Memory B cell (primary cell): Measurements from ENCODE around the gene UCN.
"Not testable (repeated sequence)": the region's sequence is repeated elsewhere in the genome, so short reads cannot be mapped to it uniquely, and the experiment has no call there.

Experiments
- ATAC-seq: fragments of 150-1000 bp; cut with Tn5 transposase; 2 replicates; pipeline ENCODE4 v1.10.0; 2021; ENCODE audit warnings: low read depth, mild to moderate bottlenecking, moderate library complexity
- DNase-seq, 2 donors: peaks; one replicate each; pipeline ENCODE4 v3.0.0; 2022; ENCODE audit warnings: low spot score in 2 of 2
- H3K27ac Mint-ChIP-seq: one replicate; pipeline ENCODE4 v1.8.0; 2022; ENCODE audit warnings: mild to moderate bottlenecking, moderate library complexity, mixed read lengths
- H3K27me3 Mint-ChIP-seq: one replicate; pipeline ENCODE4 v1.8.0; 2022; ENCODE audit warnings: mixed read lengths
- H3K36me3 Mint-ChIP-seq: one replicate; pipeline ENCODE4 v1.8.0; 2022; ENCODE audit warnings: mild to moderate bottlenecking, mixed read lengths
- H3K4me1 Mint-ChIP-seq: one replicate; pipeline ENCODE4 v1.8.0; 2022; ENCODE audit warnings: mixed read lengths
- H3K4me3 Mint-ChIP-seq: one replicate; pipeline ENCODE4 v1.8.0; 2022; ENCODE audit warnings: mild to moderate bottlenecking, moderate library complexity, mixed read lengths
- H3K9me3 Mint-ChIP-seq: one replicate; pipeline ENCODE4 v1.8.0; 2022; ENCODE audit warnings: mixed read lengths

Gene UCN, protein sequence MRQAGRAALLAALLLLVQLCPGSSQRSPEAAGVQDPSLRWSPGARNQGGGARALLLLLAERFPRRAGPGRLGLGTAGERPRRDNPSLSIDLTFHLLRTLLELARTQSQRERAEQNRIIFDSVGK

DNA sequence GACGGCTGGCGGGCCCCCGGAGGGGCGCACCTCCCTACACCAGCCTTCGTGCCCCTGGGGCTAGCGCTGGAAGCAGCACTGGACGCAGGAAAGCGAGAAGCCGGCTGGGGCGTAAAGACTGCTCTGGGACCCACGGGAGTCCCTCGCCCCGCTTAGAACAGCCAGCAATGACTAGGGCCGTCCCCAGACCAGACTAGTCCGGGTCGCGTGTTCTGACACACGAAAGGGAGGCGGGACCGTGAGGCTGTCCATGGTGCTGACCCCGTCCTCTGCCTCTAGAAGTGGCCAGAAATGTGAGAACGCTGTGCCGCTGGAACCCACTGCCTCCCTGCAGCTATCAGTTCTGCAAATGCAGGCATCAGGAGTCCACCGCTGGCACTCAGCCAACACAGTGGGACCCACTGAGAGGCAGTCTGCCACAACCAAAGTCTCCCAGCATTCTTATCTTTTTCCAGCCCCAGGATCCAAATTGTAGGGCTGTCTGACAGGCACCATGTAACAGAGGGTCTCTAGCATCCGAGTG, at the start of gene UCN:
TSS of gene UCN (minus strand) at position 87 of the 523 bp plus-strand sequence. CDS start 550 bp downstream, outside the sequence.
- Mint-ChIP-seq H3K9me3 (no peaks in the 10 kb centered on the region), H3K27me3 (peaks cover 4% of the 10 kb centered on the region), H3K4me1 (peaks cover 3% of the 10 kb centered on the region), H3K4me3 (peak within 1 kb of the TSS; percentile 35), H3K36me3 (peaks cover 22% of the 10 kb centered on the region), H3K27ac (no peak within 1 kb of the TSS)
- DNase-seq (no peak), ATAC-seq (no peak)

DNA sequence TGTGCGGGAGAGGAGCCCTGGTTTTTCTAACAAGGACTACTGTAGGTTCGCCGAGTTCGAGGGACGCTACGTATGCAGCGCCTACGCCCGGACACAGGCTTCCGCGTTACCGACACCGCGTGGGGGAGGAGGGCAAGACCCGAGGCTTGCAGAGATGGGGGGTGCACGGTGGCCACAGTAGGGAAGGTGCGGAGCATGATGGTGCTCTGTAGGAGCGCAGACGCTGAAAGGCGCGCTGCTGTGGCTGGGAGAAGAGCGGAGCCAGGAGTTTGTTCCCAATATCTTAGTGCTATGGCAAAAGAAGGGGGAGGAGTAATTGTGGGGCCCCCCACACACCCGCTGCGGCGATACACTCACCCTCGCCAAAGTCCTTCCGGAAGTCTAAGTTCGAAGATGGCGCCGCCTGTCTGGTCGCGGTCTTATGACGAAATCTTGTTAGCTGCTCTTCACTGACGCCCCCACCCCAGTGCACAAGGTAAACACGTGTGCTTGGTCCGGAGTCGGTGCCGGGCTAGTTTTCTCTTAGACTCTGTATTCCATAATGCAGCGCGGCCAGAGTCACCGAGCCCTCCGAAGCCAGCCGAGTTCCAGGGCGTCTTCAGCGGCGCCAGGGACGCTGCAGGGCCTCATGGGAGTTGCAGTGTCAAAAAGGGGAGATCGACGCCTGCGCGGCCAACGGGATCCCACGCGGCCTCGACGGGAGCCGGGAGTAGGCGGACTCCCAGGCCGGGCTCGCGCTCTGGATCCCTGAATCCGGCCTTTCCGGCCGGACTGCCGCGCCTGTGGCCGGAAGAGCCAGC, 48.3 kb upstream of the UCN start, which contains the start of gene GTF3C2:
TSS of gene GTF3C2 (minus strand) at position 383 of the 800 bp plus-strand sequence. CDS start 13,210 bp downstream, outside the sequence.
- peak; percentile 83 for ATAC-seq
- peak within 1 kb of the TSS; percentile 97 for H3K27ac Mint-ChIP-seq
- peaks cover 27% of the 10 kb centered on the region for H3K4me1 Mint-ChIP-seq
- no peaks in the 10 kb centered on the region for H3K27me3 Mint-ChIP-seq
- peak; percentile 88 for DNase-seq
- peak within 1 kb of the TSS; percentile 97 for H3K4me3 Mint-ChIP-seq
- H3K36me3 Mint-ChIP-seq: no peaks in the 10 kb centered on the region
- H3K9me3 Mint-ChIP-seq: no peaks in the 10 kb centered on the region

DNA sequence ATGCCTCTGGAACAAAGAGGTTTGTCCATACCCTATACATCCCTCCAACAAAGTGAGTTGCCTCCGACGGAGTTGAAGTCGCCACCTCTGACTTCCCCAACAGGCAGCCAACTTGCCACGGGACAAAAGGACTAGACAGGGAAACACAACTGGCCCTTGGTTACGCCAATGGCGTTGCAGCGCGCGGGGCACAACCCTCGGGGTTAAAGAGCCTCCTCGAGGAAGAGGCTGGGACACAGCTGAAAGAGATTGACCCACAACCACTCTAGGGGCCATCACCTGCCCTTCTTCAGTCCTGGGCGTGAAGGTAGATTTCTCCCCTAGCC, 47.8 kb upstream of the UCN start:
- Mint-ChIP-seq H3K4me1 (peaks cover 27% of the 10 kb centered on the region), H3K27ac (peak overlapping the region; percentile 97), H3K36me3 (no peaks in the 10 kb centered on the region), H3K4me3 (peak overlapping the region; percentile 97), H3K9me3 (no peaks in the 10 kb centered on the region), H3K27me3 (no peaks in the 10 kb centered on the region)
- DNase-seq (no peak), ATAC-seq (peak; percentile 21)

DNA sequence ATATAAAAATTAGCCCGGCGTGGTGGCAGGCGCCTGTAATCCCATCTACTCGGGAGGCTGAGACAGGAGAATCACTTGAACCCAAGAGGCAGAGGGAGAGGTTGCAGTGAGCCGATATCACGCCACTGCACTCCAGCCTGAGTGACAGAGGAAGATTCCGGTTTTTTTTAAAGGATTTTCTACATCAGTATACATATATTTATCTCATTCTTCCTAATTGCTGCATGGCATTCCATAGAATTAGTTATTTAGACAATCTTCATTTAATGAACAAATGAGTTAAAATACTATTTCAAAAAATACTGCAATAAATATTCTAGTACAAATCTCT, 46.3 kb upstream of the UCN start:
- no peak for ATAC-seq
- no peak for DNase-seq
- Mint-ChIP-seq H3K36me3 (peaks cover 4% of the 10 kb centered on the region), H3K4me1 (peaks cover 32% of the 10 kb centered on the region), H3K27ac (no peak overlapping the region), H3K27me3 (no peaks in the 10 kb centered on the region), H3K4me3 (no peak overlapping the region), H3K9me3 (no peaks in the 10 kb centered on the region)

DNA sequence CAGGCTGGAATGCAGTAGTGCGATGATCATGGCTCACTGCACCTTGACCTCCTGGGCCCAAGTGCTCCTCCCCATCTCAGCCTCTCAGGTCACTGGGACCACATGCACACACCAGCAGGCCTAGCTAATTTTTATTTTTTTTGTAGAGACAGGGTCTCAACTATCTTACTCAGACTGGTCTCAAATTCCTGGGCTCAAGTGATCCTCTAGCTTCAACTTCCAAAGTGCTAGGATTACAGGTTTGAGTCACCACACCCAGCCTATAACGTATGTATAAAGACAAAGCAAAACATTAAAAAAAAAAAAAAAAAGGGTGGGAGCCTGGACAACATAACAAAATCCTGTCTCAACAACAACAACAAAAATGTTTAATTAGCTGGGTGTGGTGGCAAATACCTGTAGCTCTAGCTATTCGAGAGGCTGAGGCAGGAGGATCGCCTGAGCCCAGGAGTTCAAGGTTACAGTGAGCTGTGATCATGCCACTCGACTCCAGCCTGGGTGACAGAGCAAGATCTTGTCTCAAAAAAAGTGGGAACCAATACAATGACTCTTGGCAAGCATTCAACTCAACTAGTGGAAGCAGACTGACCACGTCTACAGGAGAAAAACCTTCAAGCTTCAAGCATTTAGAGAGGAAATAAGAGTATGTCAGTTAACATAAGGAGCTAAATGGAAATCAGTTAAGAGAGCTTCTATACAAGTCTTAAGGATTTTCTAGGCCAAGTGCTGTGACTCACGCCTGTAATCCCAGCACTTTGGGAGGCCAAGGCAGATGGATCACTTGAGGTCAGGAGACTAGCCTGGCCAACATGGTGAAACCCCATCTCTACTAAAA, 45.7 kb upstream of the UCN start:
- ATAC-seq (no peak), DNase-seq (no peak)
- Mint-ChIP-seq H3K27me3 (no peaks in the 10 kb centered on the region), H3K27ac (peak overlapping the region; percentile 24), H3K36me3 (peaks cover 5% of the 10 kb centered on the region), H3K9me3 (no peaks in the 10 kb centered on the region), H3K4me3 (peak overlapping the region; percentile 15), H3K4me1 (peaks cover 32% of the 10 kb centered on the region)

DNA sequence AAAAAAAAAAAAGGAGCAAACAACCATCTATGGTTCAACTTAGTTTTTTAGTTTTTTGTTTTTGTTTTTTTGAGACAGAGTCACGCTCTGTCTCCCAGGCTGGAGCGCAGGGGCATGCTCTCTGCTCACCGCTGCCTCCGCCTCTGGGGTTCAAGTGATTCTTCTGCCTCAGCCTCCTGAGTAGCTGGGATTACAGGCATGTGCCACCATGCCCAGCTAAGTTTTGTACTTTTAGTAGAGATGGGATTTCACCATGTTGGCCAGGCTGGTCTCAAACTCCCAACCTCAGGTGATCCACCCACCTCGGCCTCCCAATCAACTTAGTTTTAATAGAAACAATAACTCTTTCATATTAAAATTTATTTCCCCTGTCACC, 45.1 kb upstream of the UCN start:
- not testable (repeated sequence) for H3K27me3 Mint-ChIP-seq

DNA sequence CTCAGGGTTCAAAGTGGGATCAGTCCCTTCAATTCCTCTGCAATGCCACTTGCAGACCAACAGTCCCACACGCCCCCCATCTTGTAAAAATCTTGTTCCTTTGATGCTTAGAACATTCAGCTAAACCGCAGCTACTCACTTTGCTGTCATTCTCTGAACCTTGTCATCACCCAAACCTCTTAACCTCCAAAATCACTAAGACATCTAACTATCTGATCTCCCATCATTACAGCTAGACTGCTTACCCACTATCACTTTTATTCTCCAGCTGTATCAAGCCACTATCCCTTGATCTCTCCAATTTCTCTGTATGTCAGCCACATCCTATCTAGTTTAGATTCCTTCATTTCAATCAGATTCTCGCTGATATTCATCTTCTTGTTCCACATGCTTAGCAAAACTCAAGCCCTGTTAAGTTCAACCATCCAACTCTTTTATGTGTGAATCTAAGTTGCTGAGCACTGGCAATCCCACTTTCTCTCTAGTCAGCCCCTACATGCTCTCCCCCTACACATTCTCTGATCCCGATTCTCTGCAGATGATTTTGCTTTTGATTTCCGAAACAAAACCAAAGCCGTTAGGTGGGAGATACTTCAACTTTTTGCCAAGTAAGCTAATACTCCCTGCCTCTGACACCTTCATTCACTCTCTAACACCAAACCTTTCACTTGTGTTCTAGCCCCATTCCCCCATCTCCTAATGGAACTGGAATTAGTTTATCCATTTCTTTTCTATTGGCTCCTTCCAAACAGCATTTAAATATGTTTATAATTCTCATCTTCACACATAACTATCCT, 43.8 kb upstream of the UCN start:
- H3K36me3 Mint-ChIP-seq: peaks cover 12% of the 10 kb centered on the region
- H3K4me3 Mint-ChIP-seq: no peak overlapping the region
- peak overlapping the region; percentile 16 for H3K27ac Mint-ChIP-seq
- H3K27me3 Mint-ChIP-seq: no peaks in the 10 kb centered on the region
- no peak for ATAC-seq
- DNase-seq: no peak
- H3K4me1 Mint-ChIP-seq: peaks cover 28% of the 10 kb centered on the region
- no peaks in the 10 kb centered on the region for H3K9me3 Mint-ChIP-seq

More for the DNA sequence above, 45.1 kb upstream of the UCN start:
- H3K9me3 Mint-ChIP-seq, H3K36me3 Mint-ChIP-seq, H3K4me3 Mint-ChIP-seq, ATAC-seq, DNase-seq: not testable (repeated sequence)
- H3K27ac Mint-ChIP-seq: peak overlapping the region; percentile 24
- H3K4me1 Mint-ChIP-seq: peaks cover 30% of the 10 kb centered on the region

DNA sequence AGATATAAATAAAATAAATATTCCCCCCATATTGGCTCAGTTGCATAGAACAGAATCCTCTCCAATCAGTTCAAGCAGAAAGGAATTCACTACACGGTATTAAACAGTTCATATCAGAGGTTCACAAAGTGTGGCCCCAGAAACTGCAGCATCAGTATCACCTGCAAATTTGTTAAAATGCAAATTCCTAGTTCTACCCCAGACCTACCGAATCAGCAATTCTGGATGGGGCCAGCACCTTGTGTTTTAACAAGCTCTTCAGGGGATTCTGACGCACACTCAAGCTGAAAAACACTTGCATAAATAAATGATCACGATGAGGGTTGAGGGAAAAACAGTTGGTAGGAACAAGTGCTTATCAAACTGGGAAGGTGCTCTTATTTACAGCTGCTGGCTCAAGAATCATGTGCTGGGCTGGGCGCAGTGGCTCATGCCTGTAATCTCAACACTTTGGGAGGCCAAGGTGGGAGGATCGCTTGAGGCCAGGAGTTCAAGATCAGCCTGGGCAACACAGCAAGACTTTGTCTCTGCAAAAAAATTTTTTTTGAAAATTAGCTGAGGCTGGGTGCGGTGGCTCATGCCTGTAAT, 42.0 kb upstream of the UCN start:
- no peak for DNase-seq
- Mint-ChIP-seq H3K27me3 (no peaks in the 10 kb centered on the region), H3K27ac (no peak overlapping the region), H3K9me3 (no peaks in the 10 kb centered on the region), H3K4me3 (no peak overlapping the region), H3K4me1 (peaks cover 28% of the 10 kb centered on the region), H3K36me3 (peaks cover 12% of the 10 kb centered on the region)
- no peak for ATAC-seq

DNA sequence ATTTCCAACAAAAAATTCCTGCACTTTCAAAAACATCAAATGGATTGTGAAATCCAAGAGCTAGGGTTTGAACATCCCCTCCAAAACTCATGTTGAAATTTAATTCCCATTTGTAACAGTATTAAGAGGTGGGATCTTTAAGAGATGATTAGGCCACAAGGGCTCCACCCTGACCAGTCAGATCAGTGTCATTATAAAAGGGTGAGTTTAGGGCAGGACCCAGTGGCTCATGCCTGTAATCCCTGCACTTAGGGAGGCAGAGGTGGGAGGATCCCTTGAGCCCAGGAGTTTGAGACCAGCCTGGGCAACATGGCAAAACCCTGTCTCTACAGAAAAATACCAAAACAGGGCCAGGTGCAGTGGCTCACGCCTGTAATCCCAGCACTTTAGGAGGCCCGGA, 39.4 kb upstream of the UCN start:
- peaks cover 24% of the 10 kb centered on the region for H3K4me1 Mint-ChIP-seq
- H3K9me3 Mint-ChIP-seq: no peaks in the 10 kb centered on the region
- DNase-seq: no peak
- peaks cover 12% of the 10 kb centered on the region for H3K36me3 Mint-ChIP-seq
- H3K27me3 Mint-ChIP-seq: no peaks in the 10 kb centered on the region
- H3K4me3 Mint-ChIP-seq: no peak overlapping the region
- ATAC-seq: no peak
- no peak overlapping the region for H3K27ac Mint-ChIP-seq

DNA sequence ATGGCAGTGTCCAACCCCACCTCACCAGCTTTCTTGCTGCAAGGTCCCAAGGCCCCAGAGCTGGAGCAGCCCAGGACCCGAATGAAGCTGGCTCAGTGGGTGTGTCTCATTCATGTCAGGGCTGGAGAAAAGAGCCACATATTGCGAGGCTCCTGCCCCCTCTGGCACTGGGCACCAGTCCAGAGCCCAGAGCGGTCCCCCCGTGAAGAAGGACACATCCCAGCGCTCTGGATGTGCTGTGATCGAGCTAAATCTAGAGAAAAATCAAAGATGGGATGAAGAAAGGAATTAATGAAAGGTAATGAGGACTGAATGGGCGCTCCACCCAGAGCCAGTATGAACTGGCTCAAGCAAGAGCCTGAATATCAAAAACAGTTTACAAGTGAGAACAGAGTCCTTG, 27.9 kb upstream of the UCN start:
- H3K4me3 Mint-ChIP-seq: no peak overlapping the region
- H3K4me1 Mint-ChIP-seq: no peaks in the 10 kb centered on the region
- H3K27me3 Mint-ChIP-seq: no peaks in the 10 kb centered on the region
- ATAC-seq: no peak
- H3K9me3 Mint-ChIP-seq: no peaks in the 10 kb centered on the region
- DNase-seq: no peak
- H3K36me3 Mint-ChIP-seq: peaks cover 30% of the 10 kb centered on the region
- no peak overlapping the region for H3K27ac Mint-ChIP-seq

DNA sequence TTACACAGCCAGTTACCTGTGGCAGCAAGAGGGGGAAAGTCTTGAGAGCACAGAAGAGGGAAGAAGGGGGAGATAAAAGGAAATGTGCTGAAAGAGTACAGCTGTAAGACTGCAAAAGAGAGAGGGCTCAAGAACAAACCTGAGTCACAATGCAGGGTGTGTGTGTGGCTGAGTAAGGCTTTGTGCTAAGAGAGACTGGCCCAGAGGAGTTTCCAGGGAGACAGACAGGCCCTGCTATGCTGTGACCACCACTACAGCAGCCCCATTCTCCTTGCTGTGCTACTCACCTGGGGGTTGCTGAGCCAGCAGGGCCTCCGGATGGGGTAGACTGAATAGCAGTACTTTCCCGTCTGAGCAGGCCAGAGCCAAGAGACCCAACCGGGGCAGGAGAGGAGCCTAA, 27.1 kb upstream of the UCN start:
- peaks cover 30% of the 10 kb centered on the region for H3K36me3 Mint-ChIP-seq
- peak overlapping the region; percentile 28 for H3K27ac Mint-ChIP-seq

DNA sequence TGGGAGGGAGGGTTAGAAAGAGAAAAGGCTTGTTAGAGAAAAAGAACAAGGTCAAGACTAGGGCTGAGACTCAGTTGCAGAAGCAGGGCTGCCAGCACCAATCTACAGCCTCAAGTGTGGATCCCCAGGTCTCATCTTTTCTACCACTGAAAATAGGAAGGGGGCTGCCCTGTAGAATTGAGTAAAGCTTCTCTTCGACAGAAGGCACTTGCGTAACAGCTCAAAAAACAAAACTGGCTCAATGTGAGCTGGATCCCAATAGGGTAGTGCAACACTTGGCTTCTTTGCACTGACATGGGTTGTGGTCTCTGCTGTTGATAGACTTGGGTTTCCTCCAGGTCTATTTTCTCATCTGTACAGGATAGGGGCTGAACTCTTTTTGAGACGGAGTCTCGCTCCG, 16.5 kb upstream of the UCN start:
- no peak for ATAC-seq
- Mint-ChIP-seq H3K27me3 (no peaks in the 10 kb centered on the region), H3K27ac (no peak overlapping the region), H3K4me1 (peaks cover 13% of the 10 kb centered on the region), H3K9me3 (no peaks in the 10 kb centered on the region), H3K4me3 (peak overlapping the region; percentile 9), H3K36me3 (peaks cover 31% of the 10 kb centered on the region)
- no peak for DNase-seq

More for the DNA sequence above, 27.1 kb upstream of the UCN start:
- Mint-ChIP-seq H3K4me3 (no peak overlapping the region), H3K9me3 (no peaks in the 10 kb centered on the region), H3K4me1 (no peaks in the 10 kb centered on the region), H3K27me3 (no peaks in the 10 kb centered on the region)
- DNase-seq (no peak), ATAC-seq (no peak)

DNA sequence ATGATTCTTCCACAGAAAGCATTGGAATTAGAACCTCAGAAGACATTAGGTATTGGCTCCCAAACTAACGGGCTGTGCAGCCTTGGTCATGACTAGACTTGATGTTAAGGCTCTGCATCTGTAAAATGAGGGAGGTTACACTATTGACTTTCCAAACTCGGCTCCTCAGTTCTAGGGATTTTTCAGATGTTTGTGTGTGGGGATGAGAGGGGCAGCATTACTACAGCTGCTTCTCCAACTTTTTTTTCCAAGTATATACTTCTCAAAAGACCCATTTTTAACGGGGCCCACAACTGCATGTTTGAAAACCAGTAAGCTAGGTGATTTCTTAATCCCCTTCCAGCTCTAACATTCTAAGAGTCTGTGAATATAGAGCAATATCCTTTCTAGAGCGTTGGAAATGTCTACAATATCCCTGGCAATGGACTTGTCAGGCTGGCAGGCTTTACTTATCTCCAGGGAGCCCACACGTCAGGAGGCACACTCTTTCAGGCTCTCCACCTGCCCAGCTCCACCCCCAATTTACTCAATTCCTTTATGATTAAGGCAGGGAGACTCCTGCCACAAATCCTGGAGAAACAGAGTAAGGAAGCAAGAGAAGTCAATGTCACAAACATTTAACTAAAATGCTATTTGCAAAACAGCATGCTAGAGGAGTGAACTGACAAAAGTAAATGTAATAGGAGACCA, 15.5 kb upstream of the UCN start:
- H3K9me3 Mint-ChIP-seq: no peaks in the 10 kb centered on the region
- no peaks in the 10 kb centered on the region for H3K27me3 Mint-ChIP-seq
- peaks cover 13% of the 10 kb centered on the region for H3K4me1 Mint-ChIP-seq
- peak overlapping the region; percentile 99 for H3K27ac Mint-ChIP-seq
- no peak for ATAC-seq
- no peak for DNase-seq
- peak overlapping the region; percentile 99 for H3K4me3 Mint-ChIP-seq
- H3K36me3 Mint-ChIP-seq: peaks cover 28% of the 10 kb centered on the region
